BE2C (cell line): Measurements from ENCODE around the gene USP4.

ENCODE experiments used
- DNase-seq: peaks from one replicate; pipeline ENCODE4 v3.0.0-alpha.2; 2020
- H3K27me3 ChIP-seq: fragments of 250-450 bp; sonication (Bioruptor Pico); 2 replicates; pipeline ENCODE4 v1.5.1; 2020; ENCODE audit warnings: mild to moderate bottlenecking
- H3K36me3 ChIP-seq: fragments of 250-450 bp; sonication (Bioruptor Pico); 2 replicates; pipeline ENCODE4 v1.5.1; 2020; ENCODE audit warnings: mild to moderate bottlenecking
- H3K4me1 ChIP-seq: fragments of 250-450 bp; sonication (Bioruptor Pico); 2 replicates; pipeline ENCODE4 v1.5.1; 2020
- H3K4me3 ChIP-seq: 2 replicates; pipeline ENCODE4 v1.5.1; 2011; ENCODE audit warnings: low read depth, low read length
- H3K9me3 ChIP-seq: fragments of 250-450 bp; sonication (Bioruptor Pico); 2 replicates; pipeline ENCODE4 v1.5.1; 2020
- TF ChIP-seq, protein P1 (sequence below): IDR thresholded peaks from 2 replicates; pipeline ENCODE4 v1.5.1; 2012; ENCODE audit warnings: mild to moderate bottlenecking, low read depth, low read length

The USP4 gene

DNA sequence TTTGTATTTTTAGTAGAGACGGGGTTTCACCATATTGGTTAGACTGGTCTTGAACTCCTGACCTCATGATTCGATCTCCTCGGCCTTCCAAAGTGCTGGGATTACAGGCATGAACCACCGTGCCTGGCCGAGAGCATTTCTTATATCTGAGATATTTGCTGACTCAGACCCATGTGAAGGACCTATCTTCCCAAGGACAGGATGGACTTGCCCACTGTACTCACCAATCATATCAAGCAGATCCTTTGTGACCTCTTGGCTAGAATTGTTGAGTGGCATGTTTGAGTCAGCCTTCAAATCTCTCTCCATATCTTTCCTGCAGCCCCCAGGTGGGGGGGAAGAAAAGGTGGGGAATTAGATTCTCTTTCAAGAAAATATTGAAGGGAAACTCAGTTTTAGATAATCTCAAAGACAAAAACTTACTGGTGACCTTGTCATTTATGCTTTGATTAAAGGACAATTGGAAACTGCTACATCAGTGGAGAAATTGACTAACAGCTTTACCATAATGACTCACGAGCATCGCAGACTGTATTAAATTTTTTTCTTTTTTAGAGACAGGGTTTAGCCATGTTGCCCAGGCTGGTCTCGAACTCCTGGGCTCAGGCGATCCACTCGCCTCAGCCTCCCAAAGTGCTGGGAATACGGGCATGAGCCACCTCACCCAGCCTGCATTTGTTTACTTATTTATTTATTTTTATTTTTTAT is 65.9 kb downstream of the USP4 start:
- DNase-seq, result no peak
- H3K4me1 ChIP-seq, result no peaks in the 10 kb centered on the region
- TF ChIP-seq, protein P1, sequence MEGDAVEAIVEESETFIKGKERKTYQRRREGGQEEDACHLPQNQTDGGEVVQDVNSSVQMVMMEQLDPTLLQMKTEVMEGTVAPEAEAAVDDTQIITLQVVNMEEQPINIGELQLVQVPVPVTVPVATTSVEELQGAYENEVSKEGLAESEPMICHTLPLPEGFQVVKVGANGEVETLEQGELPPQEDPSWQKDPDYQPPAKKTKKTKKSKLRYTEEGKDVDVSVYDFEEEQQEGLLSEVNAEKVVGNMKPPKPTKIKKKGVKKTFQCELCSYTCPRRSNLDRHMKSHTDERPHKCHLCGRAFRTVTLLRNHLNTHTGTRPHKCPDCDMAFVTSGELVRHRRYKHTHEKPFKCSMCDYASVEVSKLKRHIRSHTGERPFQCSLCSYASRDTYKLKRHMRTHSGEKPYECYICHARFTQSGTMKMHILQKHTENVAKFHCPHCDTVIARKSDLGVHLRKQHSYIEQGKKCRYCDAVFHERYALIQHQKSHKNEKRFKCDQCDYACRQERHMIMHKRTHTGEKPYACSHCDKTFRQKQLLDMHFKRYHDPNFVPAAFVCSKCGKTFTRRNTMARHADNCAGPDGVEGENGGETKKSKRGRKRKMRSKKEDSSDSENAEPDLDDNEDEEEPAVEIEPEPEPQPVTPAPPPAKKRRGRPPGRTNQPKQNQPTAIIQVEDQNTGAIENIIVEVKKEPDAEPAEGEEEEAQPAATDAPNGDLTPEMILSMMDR, result no peak
- H3K9me3 ChIP-seq, result no peaks in the 10 kb centered on the region
- H3K36me3 ChIP-seq, result no peaks in the 10 kb centered on the region
- H3K4me3 ChIP-seq, result no peak overlapping the region
- H3K27me3 ChIP-seq, result no peaks in the 10 kb centered on the region

GRCh38 chr3:49271047-49271446 is 68.8 kb downstream of the USP4 start:
- Histone ChIP-seq H3K9me3 (no peaks in the 10 kb centered on the region), H3K36me3 (no peaks in the 10 kb centered on the region), H3K4me3 (no peak overlapping the region), H3K27me3 (no peaks in the 10 kb centered on the region), H3K4me1 (no peaks in the 10 kb centered on the region)
- no peak for DNase-seq
- TF ChIP-seq, protein P1, result no peak

DNA sequence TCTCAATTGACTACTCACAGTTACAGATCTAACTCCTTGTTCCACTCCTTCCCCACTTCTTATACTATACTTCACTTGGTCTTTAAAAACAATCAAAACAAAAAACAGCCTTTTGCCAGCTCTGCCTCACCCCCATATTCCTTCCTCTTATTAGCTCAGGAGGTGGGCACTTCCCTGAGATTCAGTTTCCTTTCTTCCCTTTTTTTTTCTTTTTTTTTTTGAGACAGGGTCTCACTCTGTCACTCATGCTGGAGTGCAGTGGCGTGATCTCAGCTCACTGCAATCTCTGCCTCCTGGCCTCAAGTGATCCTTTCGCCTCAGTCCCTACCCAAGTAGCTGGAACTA is 69.7 kb downstream of the USP4 start:
- no peak overlapping the region for H3K4me3 ChIP-seq
- no peaks in the 10 kb centered on the region for H3K9me3 ChIP-seq
- no peaks in the 10 kb centered on the region for H3K36me3 ChIP-seq
- DNase-seq, result no peak
- no peaks in the 10 kb centered on the region for H3K27me3 ChIP-seq
- no peaks in the 10 kb centered on the region for H3K4me1 ChIP-seq
- TF ChIP-seq, protein P1, result no peak

DNA sequence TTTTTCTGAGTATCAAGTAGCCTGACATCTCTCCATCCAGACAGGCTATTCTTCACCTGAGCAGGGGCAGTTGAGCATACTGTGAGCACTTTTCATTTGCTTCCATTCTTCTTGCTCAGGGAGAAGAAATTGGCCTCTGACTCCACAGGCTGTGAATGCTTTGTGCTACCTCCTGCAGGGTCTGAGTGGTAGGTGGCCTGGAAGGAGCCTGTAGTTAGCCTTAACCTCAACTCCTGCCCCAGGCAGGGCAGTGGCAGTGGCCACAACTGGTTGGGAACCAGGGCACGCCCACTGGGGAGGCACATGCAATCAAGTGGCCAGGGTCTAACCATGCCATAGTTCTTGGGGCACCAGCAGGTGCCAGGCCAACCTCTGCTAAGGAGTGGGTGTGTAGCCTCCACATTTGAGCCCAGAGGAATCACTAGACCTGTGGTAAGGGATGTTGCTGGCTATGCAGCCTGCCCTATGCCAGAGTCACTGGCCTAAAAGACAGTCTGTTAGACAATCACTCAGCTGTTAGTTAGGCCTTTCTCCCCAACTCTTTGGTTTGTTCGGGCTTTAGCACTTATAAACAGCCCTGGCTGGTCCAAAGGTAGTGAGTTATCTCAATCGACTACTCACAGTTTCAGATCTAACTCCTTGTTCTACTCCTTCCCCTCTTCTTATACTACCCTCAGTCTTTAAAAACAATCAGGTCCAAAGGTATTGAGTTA is 70.3 kb downstream of the USP4 start:
- no peaks in the 10 kb centered on the region for H3K9me3 ChIP-seq

GRCh38 chr3:49266410-49267095 is 73.3 kb downstream of the USP4 start:
- TF ChIP-seq, protein P1, result no peak
- DNase-seq, result no peak
- Histone ChIP-seq H3K27me3 (no peaks in the 10 kb centered on the region), H3K9me3 (no peaks in the 10 kb centered on the region), H3K4me1 (no peaks in the 10 kb centered on the region), H3K36me3 (no peaks in the 10 kb centered on the region), H3K4me3 (no peak overlapping the region)

More for the DNA sequence above, 70.3 kb downstream of the USP4 start:
- no peaks in the 10 kb centered on the region for H3K27me3 ChIP-seq
- H3K4me3 ChIP-seq, result no peak overlapping the region
- TF ChIP-seq, protein P1, result no peak
- H3K4me1 ChIP-seq, result no peaks in the 10 kb centered on the region
- no peak for DNase-seq
- no peaks in the 10 kb centered on the region for H3K36me3 ChIP-seq
